IMR-90 (cell line): ENCODE measurements around the gene FAM168B. TPM values are rescaled to one million over a fixed set of nuclear protein-coding genes. Genes with fewer than 3 reads are reported as not detected.

Source experiments
- ATAC-seq: fragments of 200-7000 bp; cut with Tn5 transposase; 2 replicates; pipeline ENCODE4 v1.9.1; 2020; ENCODE audit warnings: low read depth, mild to moderate bottlenecking, moderate library complexity
- BruUV-seq: library from RNA; stranded (reverse); fragments of 400-500 nt; replicated peaks from 2 replicates; lab custom pipeline; 2021; lab: Mats Ljungman, UMichigan
- CTCF ChIA-PET: fragments of 300-600 bp; formaldehyde crosslinking; extraction: SDS; loops from one replicate; lab custom pipeline; 2021; ENCODE audit warnings: antibody characterized with exemption; lab: Yijun Ruan, JAX
- POLR2A ChIA-PET: fragments of 300-600 bp; sonication (Branson Sonifier 250); formaldehyde crosslinking; loops from one replicate; lab custom pipeline; 2022; ENCODE audit warnings: antibody characterized with exemption; ENCODE audit not compliant: unreplicated experiment; lab: Charles Lee
- DNase-seq: peaks from one replicate; pipeline ENCODE4 v3.0.0; 2013
- H2AFZ ChIP-seq: replicated peaks from 2 replicates; pipeline ENCODE3; 2013; ENCODE audit warnings: low read length, mild to moderate bottlenecking; ENCODE audit not compliant: poor library complexity
- H2AK5ac ChIP-seq: 2 replicates; pipeline ENCODE4 v1.6.1; 2013; ENCODE audit warnings: low read depth, low read length, inconsistent platforms
- H2AK9ac ChIP-seq: replicated peaks from 2 replicates; pipeline ENCODE3; 2013; ENCODE audit warnings: mild to moderate bottlenecking, low read depth, low read length, moderate library complexity; ENCODE audit not compliant: poor library complexity
- H2BK120ac ChIP-seq: 2 replicates; pipeline ENCODE4 v1.6.1; 2013; ENCODE audit warnings: low read depth, low read length, inconsistent platforms
- H2BK15ac ChIP-seq: 3 replicates; pipeline ENCODE4 v1.6.1; 2013; ENCODE audit warnings: low read depth, low read length, inconsistent platforms
- H2BK20ac ChIP-seq: 2 replicates; pipeline ENCODE4 v1.6.1; 2013; ENCODE audit warnings: low read depth, mild to moderate bottlenecking, inconsistent platforms, low read length, moderate library complexity
- H2BK5ac ChIP-seq: 2 replicates; pipeline ENCODE4 v1.6.1; 2013; ENCODE audit warnings: mild to moderate bottlenecking, low read depth, low read length, inconsistent platforms; ENCODE audit not compliant: poor library complexity, severe bottlenecking
- H3K14ac ChIP-seq: replicated peaks from 2 replicates; pipeline ENCODE4 v1.6.1; 2013; ENCODE audit warnings: low read depth, low read length, inconsistent platforms
- H3K18ac ChIP-seq: 2 replicates; pipeline ENCODE4 v1.6.1; 2013; ENCODE audit warnings: low read depth, low read length, control low read depth
- H3K23ac ChIP-seq: 2 replicates; pipeline ENCODE4 v1.6.1; 2013; ENCODE audit warnings: low read depth, low read length, inconsistent platforms
- H3K27ac ChIP-seq: 2 replicates; pipeline ENCODE4 v1.5.1; 2013; ENCODE audit warnings: mild to moderate bottlenecking, control low read depth, low read length; ENCODE audit not compliant: insufficient read depth
- H3K27me3 ChIP-seq: 2 replicates; pipeline ENCODE4 v1.6.1; 2013; ENCODE audit warnings: low read length; ENCODE audit not compliant: control insufficient read depth, insufficient read depth
- H3K36me3 ChIP-seq: 2 replicates; pipeline ENCODE4 v1.6.1; 2013; ENCODE audit warnings: low read length, mixed read lengths; ENCODE audit not compliant: control insufficient read depth, insufficient read depth
- H3K4ac ChIP-seq: 2 replicates; pipeline ENCODE4 v1.6.1; 2013; ENCODE audit warnings: low read depth, low read length, inconsistent platforms
- H3K4me1 ChIP-seq: 2 replicates; pipeline ENCODE4 v1.6.1; 2013; ENCODE audit warnings: low read length, mixed read lengths; ENCODE audit not compliant: control insufficient read depth, insufficient read depth
- H3K4me2 ChIP-seq: 2 replicates; pipeline ENCODE4 v1.6.1; 2013; ENCODE audit warnings: low read depth, mild to moderate bottlenecking, control low read depth, low read length, moderate library complexity
- H3K4me3 ChIP-seq: 2 replicates; pipeline ENCODE4 v1.5.1; 2013; ENCODE audit warnings: low read depth, mild to moderate bottlenecking, control low read depth, low read length, moderate library complexity; ENCODE audit not compliant: insufficient read depth
- H3K56ac ChIP-seq: 2 replicates; pipeline ENCODE4 v1.6.1; 2013; ENCODE audit warnings: low read length, inconsistent platforms; ENCODE audit not compliant: insufficient read depth; ENCODE audit errors: extremely low read depth
- H3K79me1 ChIP-seq, 2 experiments: 2 replicates each; pipeline ENCODE4 v1.6.1; 2013; ENCODE audit warnings: low read length in 2 of 2, inconsistent platforms in 1 of 2, low read depth in 1 of 2
- H3K9ac ChIP-seq: 2 replicates; pipeline ENCODE4 v1.6.1; 2013; ENCODE audit warnings: low read depth, low read length, control low read depth
- H3K9me1 ChIP-seq: 2 replicates; pipeline ENCODE4 v1.6.1; 2013; ENCODE audit warnings: low read length, inconsistent platforms; ENCODE audit not compliant: insufficient read depth
- H3K9me3 ChIP-seq: 2 replicates; pipeline ENCODE4 v1.6.1; 2013; ENCODE audit warnings: low read length; ENCODE audit not compliant: control insufficient read depth, insufficient read depth
- H4K20me1 ChIP-seq: 2 replicates; pipeline ENCODE4 v1.6.1; 2013; ENCODE audit warnings: low read length, inconsistent platforms; ENCODE audit not compliant: insufficient read depth
- H4K5ac ChIP-seq: 2 replicates; pipeline ENCODE4 v1.6.1; 2013; ENCODE audit warnings: mild to moderate bottlenecking, low read depth, low read length, control low read depth
- H4K8ac ChIP-seq, 2 experiments: 2 replicates each; pipeline ENCODE4 v1.6.1; 2013; ENCODE audit warnings: low read depth in 2 of 2, low read length in 2 of 2, control low read depth in 1 of 2, inconsistent platforms in 1 of 2
- H4K91ac ChIP-seq: 2 replicates; pipeline ENCODE4 v1.6.1; 2013; ENCODE audit warnings: low read depth, low read length, inconsistent platforms; ENCODE audit not compliant: insufficient read depth
- CTCF ChIP-seq: conservative IDR thresholded peaks from 2 replicates; pipeline ENCODE4 v1.5.1; 2012; ENCODE audit warnings: mild to moderate bottlenecking, low read depth, low read length, improper control_type of control experiment
- RCOR1 ChIP-seq: IDR thresholded peaks from 2 replicates; pipeline ENCODE4 v1.6.1; 2012; ENCODE audit warnings: mild to moderate bottlenecking, low read length, improper control_type of control experiment; ENCODE audit not compliant: insufficient replicate concordance
- RFX5 ChIP-seq: IDR thresholded peaks from 2 replicates; pipeline ENCODE4 v1.8.0; 2012; ENCODE audit warnings: low read depth, mild to moderate bottlenecking, low read length, moderate library complexity
- WGBS, 2 experiments: methylation state at CpG; one replicate each; pipeline versions ENCODE4 v1.1.5 to v1.1.7; 2013; ENCODE audit warnings: missing lambda C conversion rate in 2 of 2; ENCODE audit not compliant: insufficient read length in 1 of 2; ENCODE audit errors: extremely low coverage in 2 of 2; 5-methylcytosine and 5-hydroxymethylcytosine counted together
- dilution Hi-C: fragments of 300-500 bp; cut with HindIII; formaldehyde crosslinking; loops from one replicate; pipeline ENCODE4 v1.14.3; 2018; ENCODE audit warnings: low sequenced_read_pairs; ENCODE audit not compliant: unreplicated experiment
- in situ Hi-C: fragments of 300-500 bp; cut with MboI; formaldehyde crosslinking; loops from 3 replicates; pipeline ENCODE4 v1.14.3; 2019; ENCODE audit warnings: low sequenced_read_pairs, inconsistent platforms, mixed read lengths
- intact Hi-C: fragments of 100-400 bp; cut with micrococcal nuclease; formaldehyde crosslinking; loops from 2 replicates; pipeline ENCODE4 v1.10.0; 2022
- polyA plus RNA-seq, 3 experiments: library from polyadenylated mRNA; depleted of rRNA; stranded (reverse); fragments of >200 nt; gene quantifications; 2 replicates each; pipeline ENCODE4 v1.2.3, GENCODE V29; 2012; ENCODE audit warnings: low replicate concordance in 1 of 3
- total RNA-seq: library from RNA; depleted of rRNA; stranded (reverse); fragments of >200 nt; gene quantifications from 2 replicates; pipeline ENCODE4 v1.2.3, GENCODE V29; 2012

FAM168B gene
- total and polyA plus RNA-seq, 2 of the 4 experiments (the other 2 are of a cell fraction) = 76.4 to 106 TPM

- H3K27me3 ChIP-seq = peaks cover 24% of the 10 kb centered on the region; the same call in 1 of the 2 replicates
- no peaks in the 10 kb centered on the region for H3K36me3 ChIP-seq
- H3K4me1 ChIP-seq = no peaks in the 10 kb centered on the region
- no peak overlapping the region for H3K27ac ChIP-seq
- in situ Hi-C loops (no loop called here), dilution Hi-C loops (no loop called here), intact Hi-C loops (no loop called here)
- H3K4me2 ChIP-seq = no peak overlapping the region
- WGBS, 2 experiments = no CpG with 5 or more reads among the region's 6 CpGs
- H2BK20ac ChIP-seq = no peak overlapping the region
- H3K23ac ChIP-seq = no peak overlapping the region
- no peak overlapping the region for H2BK120ac ChIP-seq
- CTCF ChIA-PET = no interaction called here
- BruUV-seq = no TSS peak
- H4K8ac ChIP-seq = no peak overlapping the region
- POLR2A ChIA-PET = no interaction called here
- ATAC-seq (no peak), DNase-seq (no peak)
- H2AK9ac ChIP-seq = no peak overlapping the region
- H3K4ac ChIP-seq = no peak overlapping the region
- H3K4me3 ChIP-seq = no peak overlapping the region
- no peak overlapping the region for H4K91ac ChIP-seq
- no peak overlapping the region for H2AFZ ChIP-seq
- no peak overlapping the region for H2BK5ac ChIP-seq
- no peaks in the 10 kb centered on the region; the same call in 1 of the 2 replicates for H4K20me1 ChIP-seq
- H3K14ac ChIP-seq = no peak overlapping the region
- no peaks in the 10 kb centered on the region for H3K9me3 ChIP-seq
- no peak overlapping the region for H3K18ac ChIP-seq
- no peak overlapping the region for H2AK5ac ChIP-seq
- no peak overlapping the region for H3K9ac ChIP-seq
- H4K5ac ChIP-seq = no peak overlapping the region
- no peaks in the 10 kb centered on the region for H3K79me1 ChIP-seq
- no peak overlapping the region for H3K56ac ChIP-seq
- H2BK15ac ChIP-seq = no peak overlapping the region
- no peaks in the 10 kb centered on the region for H3K9me1 ChIP-seq
- TF ChIP-seq RCOR1 (no peak), CTCF (no peak), RFX5 (no peak)
These were observed 57.0 kb downstream of the FAM168B start for GRCh38 chr2:131036269-131036668.
